Fibroblast of pulmonary artery (primary cell): ENCODE data around the gene MEIS3.
A peak's percentile ranks its signal among the peaks of the same experiment; 100 is the strongest.

Experiments
- DNase-seq: peaks from one replicate; pipeline ENCODE4 v3.0.0-alpha.2; 2010; ENCODE audit warnings: low read depth
- H3K4me3 ChIP-seq: replicated peaks from 2 replicates; pipeline ENCODE4 v1.5.1; 2011; ENCODE audit warnings: low read depth, mild to moderate bottlenecking, control low read depth, low read length, moderate library complexity
- CTCF ChIP-seq: IDR thresholded peaks from 2 replicates; pipeline ENCODE4 v1.5.1; 2011; ENCODE audit warnings: mild to moderate bottlenecking, control low read depth, low read length, inconsistent platforms; ENCODE audit errors: missing control alignments

Gene MEIS3

GRCh38 chr19:47458672-47459071 is 39.3 kb upstream of the MEIS3 start:
- no peak for DNase-seq
- H3K4me3 ChIP-seq, result no peak overlapping the region
- TF ChIP-seq CTCF, result no peak

GRCh38 chr19:47456721-47457474 is 37.6 kb upstream of the MEIS3 start:
- DNase-seq, result no peak
- H3K4me3 ChIP-seq, result no peak overlapping the region
- TF ChIP-seq CTCF, result no peak

- no peak for TF ChIP-seq CTCF
- H3K4me3 ChIP-seq, result no peak overlapping the region
- DNase-seq, result no peak
Observed at GRCh38 chr19:47450478-47450877, 31.2 kb upstream of the MEIS3 start.

- no peak for DNase-seq
- no peak overlapping the region for H3K4me3 ChIP-seq
- no peak for TF ChIP-seq CTCF
Observed at GRCh38 chr19:47448360-47448727, 29.0 kb upstream of the MEIS3 start.

GRCh38 chr19:47447470-47448359 is 28.4 kb upstream of the MEIS3 start:
- peak; percentile 49 for DNase-seq
- TF ChIP-seq CTCF, result no peak
- no peak overlapping the region for H3K4me3 ChIP-seq

- no peak overlapping the region for H3K4me3 ChIP-seq
- TF ChIP-seq CTCF, result no peak
- DNase-seq, result peak; percentile 15
Observed at GRCh38 chr19:47446534-47447469, 27.5 kb upstream of the MEIS3 start.
